HCT116 (cell line): Measurements from ENCODE around the gene FRAS1. TPM values are rescaled to one million over a fixed set of nuclear protein-coding genes. Genes with fewer than 3 reads are reported as not detected.

Experiments used
- ATAC-seq: fragments of 200-7000 bp; cut with Tn5 transposase; 2 replicates; pipeline ENCODE4 v1.9.1; 2020; ENCODE audit warnings: mild to moderate bottlenecking, moderate library complexity
- BruUV-seq: library from RNA; stranded (reverse); fragments of 400-500 nt; replicated peaks from 2 replicates; lab custom pipeline; 2021; lab: Mats Ljungman, UMichigan
- CTCF ChIA-PET: fragments of 300-600 bp; sonication (Branson Sonifier 250); formaldehyde crosslinking; loops from one replicate; lab custom pipeline; 2021; ENCODE audit warnings: antibody characterized with exemption; lab: Charles Lee
- POLR2A ChIA-PET: fragments of 300-600, 350-600 bp; sonication (Branson Sonifier 250); formaldehyde crosslinking; loops from one replicate; lab custom pipeline; 2021; ENCODE audit warnings: antibody characterized with exemption; lab: Charles Lee
- RAD21 ChIA-PET, 2 experiments: fragments of 300-600 bp; sonication (Branson Sonifier 250); formaldehyde crosslinking; loops; one replicate each; lab custom pipeline; 2023; ENCODE audit warnings: low total read pairs in 2 of 2; ENCODE audit not compliant: uncharacterized antibody in 2 of 2, unreplicated experiment in 2 of 2, low non-redundant PET in 1 of 2; lab: Charles Lee
- DNase-seq: peaks from one replicate; pipeline ENCODE4 v3.0.0-alpha.2; 2010; ENCODE audit warnings: low read depth, low spot score
- H2AFZ ChIP-seq: fragments of 200-600 bp; shearing (Covaris generic), sonication (generic); 2 replicates; pipeline ENCODE4 v1.6.1; 2017; ENCODE audit warnings: low read depth, mixed run types, mixed read lengths, antibody characterized with exemption, low read length; ENCODE audit not compliant: poor library complexity, severe bottlenecking
- H3K27ac ChIP-seq: 2 replicates; pipeline ENCODE4 v1.5.1; 2012; ENCODE audit warnings: low read depth, low read length
- H3K27me3 ChIP-seq: fragments of 200-600 bp; sonication (generic); 2 replicates; pipeline ENCODE4 v1.6.1; 2016; ENCODE audit warnings: mixed run types, low read length, mixed read lengths; ENCODE audit not compliant: insufficient read depth
- H3K36me3 ChIP-seq, 2 experiments: fragments of 200-500 bp in 1 of 2; fragments of 200-600 bp in 1 of 2; sonication (Bioruptor generic) in 1 of 2; sonication (generic) in 1 of 2; 2 replicates each; pipeline versions ENCODE4 v1.5.1 to v1.6.1; 2014 to 2016; ENCODE audit warnings: low read length in 2 of 2, inconsistent platforms in 1 of 2, mixed read lengths in 1 of 2, mixed run types in 1 of 2; ENCODE audit not compliant: insufficient read depth in 2 of 2, control insufficient read depth in 1 of 2
- H3K4me1 ChIP-seq, 2 experiments: fragments of 200-600 bp in 1 of 2; sonication (generic) in 1 of 2; 2 replicates each; pipeline versions ENCODE4 v1.5.1 to v1.6.1; 2012 to 2017; ENCODE audit warnings: low read length in 2 of 2, inconsistent platforms in 1 of 2, mild to moderate bottlenecking in 1 of 2, mixed read lengths in 1 of 2, mixed run types in 1 of 2, moderate library complexity in 1 of 2; ENCODE audit not compliant: insufficient read depth in 2 of 2, control insufficient read depth in 1 of 2
- H3K4me2 ChIP-seq: fragments of 200-600 bp; sonication (generic); 2 replicates; pipeline ENCODE4 v1.6.1; 2017; ENCODE audit warnings: mixed run types, low read length, mixed read lengths
- H3K4me3 ChIP-seq, 2 experiments: fragments of 200-600 bp in 1 of 2; sonication (generic) in 1 of 2; replicated peaks in 1 of 2; 2 replicates each; pipeline ENCODE4 v1.5.1; 2011 to 2016; ENCODE audit warnings: low read length in 2 of 2, control low read depth in 1 of 2, low read depth in 1 of 2, mild to moderate bottlenecking in 1 of 2, mixed read lengths in 1 of 2, mixed run types in 1 of 2
- H3K79me2 ChIP-seq: fragments of 200-600 bp; sonication (generic); 2 replicates; pipeline ENCODE4 v1.6.1; 2017; ENCODE audit warnings: mild to moderate bottlenecking, mixed run types, low read length, moderate library complexity, mixed read lengths; ENCODE audit not compliant: insufficient read depth
- H3K9ac ChIP-seq: fragments of 200-600 bp; sonication (generic); 2 replicates; pipeline ENCODE4 v1.6.1; 2016; ENCODE audit warnings: low read length, mixed read lengths
- H3K9me2 ChIP-seq: fragments of 200-600 bp; sonication (generic), shearing (Covaris generic); 2 replicates; pipeline ENCODE4 v1.6.1; 2017; ENCODE audit warnings: mixed run types, mild to moderate bottlenecking, moderate library complexity; ENCODE audit not compliant: insufficient read depth
- H3K9me3 ChIP-seq, 2 experiments: fragments of 200-500 bp in 1 of 2; fragments of 200-600 bp in 1 of 2; sonication (Bioruptor generic) in 1 of 2; sonication (generic) in 1 of 2; 2 replicates each; pipeline ENCODE4 v1.6.1; 2014 to 2017; ENCODE audit warnings: low read length in 2 of 2, mixed read lengths in 2 of 2, inconsistent platforms in 1 of 2, low read depth in 1 of 2, mild to moderate bottlenecking in 1 of 2, mixed run types in 1 of 2, moderate library complexity in 1 of 2; ENCODE audit not compliant: control insufficient read depth in 1 of 2, insufficient read depth in 1 of 2
- H4K20me1 ChIP-seq: fragments of 200-600 bp; sonication (generic), shearing (Covaris generic); 2 replicates; pipeline ENCODE4 v1.6.1; 2017; ENCODE audit warnings: mixed run types, mild to moderate bottlenecking, moderate library complexity; ENCODE audit not compliant: insufficient read depth
- CEBPB ChIP-seq: IDR thresholded peaks from 2 replicates; pipeline ENCODE4 v1.6.1; 2012; ENCODE audit warnings: low read depth
- EZH2 ChIP-seq: fragments of 200-600 bp; sonication (generic); IDR thresholded peaks from 2 replicates; pipeline ENCODE4 v1.6.1; 2017; ENCODE audit warnings: antibody characterized with exemption, mixed run types
- EZH2phosphoT487 ChIP-seq: fragments of 200-600 bp; IDR thresholded peaks from 2 replicates; pipeline ENCODE4 v1.6.1; 2018; ENCODE audit warnings: antibody characterized with exemption, borderline replicate concordance
- FOSL1 ChIP-seq: IDR thresholded peaks from 2 replicates; pipeline ENCODE4 v1.6.1; 2012; ENCODE audit warnings: low read depth
- RAD21 ChIP-seq: IDR thresholded peaks from 2 replicates; pipeline ENCODE4 v1.6.1; 2012; ENCODE audit warnings: low read depth, mild to moderate bottlenecking
- SIN3A ChIP-seq: IDR thresholded peaks from 2 replicates; pipeline ENCODE4 v1.6.1; 2012; ENCODE audit warnings: low read depth
- SP1 ChIP-seq: IDR thresholded peaks from 2 replicates; pipeline ENCODE4 v1.6.1; 2012; ENCODE audit warnings: low read depth
- TCF7L2 ChIP-seq: IDR thresholded peaks from 2 replicates; pipeline ENCODE4 v1.7.0; 2011; ENCODE audit warnings: borderline replicate concordance, inconsistent platforms; ENCODE audit not compliant: insufficient read depth, insufficient read length; ENCODE audit errors: extremely low read depth
- YY1 ChIP-seq: IDR thresholded peaks from 2 replicates; pipeline ENCODE4 v1.6.1; 2011; ENCODE audit warnings: low read length, low read depth, moderate library complexity, mild to moderate bottlenecking; ENCODE audit not compliant: insufficient replicate concordance; ENCODE audit errors: extremely low read depth
- ZBTB33 ChIP-seq: IDR thresholded peaks from 2 replicates; pipeline ENCODE4 v1.6.1; 2011; ENCODE audit warnings: mild to moderate bottlenecking, low read length, moderate library complexity; ENCODE audit not compliant: insufficient replicate concordance; ENCODE audit errors: extremely low read depth
- ZNF274 ChIP-seq: fragments of 200-500 bp; sonication (Bioruptor generic); IDR thresholded peaks from 2 replicates; pipeline ENCODE4 v1.6.1; 2014; ENCODE audit warnings: mild to moderate bottlenecking, low read depth, low read length, inconsistent platforms
- intact Hi-C: fragments of 100-400 bp; cut with micrococcal nuclease; formaldehyde crosslinking; loops from 2 replicates; pipeline ENCODE4 v1.10.0; 2022
- total RNA-seq: library from RNA; stranded (reverse); gene quantifications from one replicate; pipeline ENCODE4 v1.2.1, GENCODE V29; 2021; ENCODE audit not compliant: unreplicated experiment

FRAS1 gene
- total RNA-seq, 1 experiment from 2014 or later = 33.5 TPM

- H3K9me3 ChIP-seq = no peaks in the 10 kb centered on the region
- TF ChIP-seq ZBTB33 = no peak
- TF ChIP-seq RAD21 = no peak
- no peak for TF ChIP-seq EZH2phosphoT487
- TF ChIP-seq CEBPB = no peak
- TF ChIP-seq TCF7L2 = no peak
- TF ChIP-seq SP1 = no peak
- TF ChIP-seq YY1 = no peak
- no peak for TF ChIP-seq SIN3A
- TF ChIP-seq EZH2 = no peak
- no peak for TF ChIP-seq ZNF274
- no peak for TF ChIP-seq FOSL1
- intact Hi-C loops = no loop called here
Measured at GRCh38 chr4:78509043-78509442, 451.9 kb downstream of the FRAS1 start.

More at GRCh38 chr4:78509043-78509442, 451.9 kb downstream of the FRAS1 start:
- no peak overlapping the region for H3K9ac ChIP-seq
- no peaks in the 10 kb centered on the region for H3K4me1 ChIP-seq
- ChIA-PET POLR2A (no interaction called here), CTCF (no interaction called here), RAD21 (no interaction called here)
- BruUV-seq = no TSS peak
- no peak for ATAC-seq
- no peak overlapping the region for H3K4me3 ChIP-seq
- no peak overlapping the region for H3K27ac ChIP-seq
- H4K20me1 ChIP-seq = no peaks in the 10 kb centered on the region
- H3K79me2 ChIP-seq = no peaks in the 10 kb centered on the region
- no peak overlapping the region for H2AFZ ChIP-seq
- H3K36me3 ChIP-seq = no peaks in the 10 kb centered on the region; a peak in 1 of 4 replicates
- H3K4me2 ChIP-seq = no peak overlapping the region
- no peaks in the 10 kb centered on the region for H3K27me3 ChIP-seq
- H3K9me2 ChIP-seq = no peaks in the 10 kb centered on the region
- no peak for DNase-seq
